Measurements from ENCODE around the gene SLC9A3. TPM values are rescaled to one million over a fixed set of nuclear protein-coding genes. Genes with fewer than 3 reads are reported as not detected.
A peak's percentile ranks its signal among the peaks of the same experiment; 100 is the strongest.

The SLC9A3 gene
- total RNA-seq, 1 experiment from 2014 or later, result 0.85 TPM

DNA sequence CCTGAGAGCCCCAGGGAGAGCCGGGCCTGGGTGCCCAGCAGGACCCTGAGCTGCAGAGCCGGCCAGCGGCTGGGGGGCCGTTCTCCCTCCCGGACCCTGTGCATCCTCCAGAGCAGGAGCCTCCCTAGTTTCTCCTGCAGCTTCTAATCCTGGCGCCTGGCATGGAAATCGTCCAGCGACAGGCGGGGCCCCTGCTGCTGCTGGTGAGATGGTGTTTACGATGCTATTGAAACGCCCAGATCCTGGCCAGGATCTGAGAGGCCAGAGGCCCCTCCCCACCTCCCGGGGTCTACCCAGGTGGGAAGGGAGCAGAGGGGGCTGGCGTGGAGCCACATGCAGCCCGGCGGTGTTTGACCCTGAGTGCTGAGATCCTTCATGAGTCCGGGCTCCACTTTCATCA lies 49.7 kb upstream of the SLC9A3 start:
- H3K79me1 ChIP-seq (ENCODE audit: insufficient read depth, low read depth, low read length, poor library complexity, severe bottlenecking), result no peaks in the 10 kb centered on the region
- H3K18ac ChIP-seq (ENCODE audit: insufficient read length, low read depth, low read length), result no peak overlapping the region
- no peak overlapping the region for H2AFZ ChIP-seq (ENCODE audit: low read length)
- H3K4me3 Mint-ChIP-seq, result no peak overlapping the region
- H2BK120ac ChIP-seq (ENCODE audit: low read depth, low read length, poor library complexity, severe bottlenecking), result no peak overlapping the region
- H3K27me3 ChIP-seq (ENCODE audit: insufficient read depth, low read length), result no peaks in the 10 kb centered on the region
- no peak overlapping the region for H2AK5ac ChIP-seq (ENCODE audit: insufficient read length, low read length)
- no peak overlapping the region for H3K4ac ChIP-seq (ENCODE audit: low read depth, low read length)
- no peak overlapping the region for H3K23ac ChIP-seq (ENCODE audit: insufficient read length, low read depth, low read length)
- H4K8ac ChIP-seq (replicated peaks; ENCODE audit: insufficient read length, low read depth, low read length), result no peak overlapping the region
- H3K27ac Mint-ChIP-seq, result no peak overlapping the region
- H4K20me1 ChIP-seq (ENCODE audit: control insufficient read depth, insufficient read depth, insufficient read length), result no peaks in the 10 kb centered on the region
- H3K4me1 ChIP-seq (ENCODE audit: insufficient read depth, low read length), result no peaks in the 10 kb centered on the region
- H3K79me2 ChIP-seq (ENCODE audit: insufficient read depth, low read length), result no peaks in the 10 kb centered on the region
- no peak overlapping the region for H2BK5ac ChIP-seq (ENCODE audit: insufficient read length, low read length)
- no CpG with 5 or more reads among the region's 16 CpGs for WGBS (ENCODE audit: extremely low coverage, insufficient read length, low lambda C conversion rate)
- H3K9ac ChIP-seq (ENCODE audit: extremely low read depth, insufficient read length, low read length), result no peak overlapping the region
- no peak overlapping the region for H4K5ac ChIP-seq (ENCODE audit: insufficient read length, low read depth, low read length)
- H3K4me2 ChIP-seq (ENCODE audit: insufficient read depth, insufficient read length, low read length), result no peak overlapping the region
- H2BK12ac ChIP-seq (ENCODE audit: insufficient read length, low read depth, low read length), result no peak overlapping the region
- H3K9me3 ChIP-seq (ENCODE audit: control insufficient read depth, low read depth, low read length), result peaks cover 4% of the 10 kb centered on the region
- H3K4me1 Mint-ChIP-seq, result peaks cover 4 to 13% of the 10 kb centered on the region in 2 experiments
- no peak overlapping the region for H3K56ac ChIP-seq (ENCODE audit: insufficient read length, low read depth, low read length)
- TF ChIP-seq CTCF (conservative IDR thresholded peaks at IDR 0.05), result no peak
- DNase-seq, result peak; percentile 24
- H2BK20ac ChIP-seq (ENCODE audit: low read depth, low read length, poor library complexity, severe bottlenecking), result no peak overlapping the region
- peaks cover 48% of the 10 kb centered on the region for H3K27me3 Mint-ChIP-seq (ENCODE audit: low read depth)
- no peak overlapping the region for H3K14ac ChIP-seq (ENCODE audit: insufficient read depth, low read length)
- peaks cover 0 to 14% (median 0%) of the 10 kb centered on the region in 3 experiments; a peak in 2 of 7 replicates for H3K36me3 Mint-ChIP-seq (ENCODE audit: insufficient read depth in 1 of 3, low read depth in 3 of 3)
- H3K23me2 ChIP-seq (ENCODE audit: insufficient read length, low read depth, low read length, poor library complexity, severe bottlenecking), result no peaks in the 10 kb centered on the region
- peaks cover 17 to 19% of the 10 kb centered on the region in 2 experiments for H3K9me3 Mint-ChIP-seq
- H3T11ph ChIP-seq (ENCODE audit: low read length), result no peak overlapping the region
- H4K91ac ChIP-seq (ENCODE audit: insufficient read length, low read depth, low read length), result no peak overlapping the region
- no peak overlapping the region for H3K27ac ChIP-seq (ENCODE audit: insufficient read length, low read depth, low read length)
- H2BK15ac ChIP-seq (ENCODE audit: low read depth, low read length), result no peak overlapping the region

Measured in H9 (cell line).